ENCODE results near the gene TLK1. TPM values are rescaled to one million over a fixed set of nuclear protein-coding genes. Genes with fewer than 3 reads are reported as not detected.

The TLK1 gene
- polyA plus RNA-seq, 1 experiment: 6.4 TPM

DNA sequence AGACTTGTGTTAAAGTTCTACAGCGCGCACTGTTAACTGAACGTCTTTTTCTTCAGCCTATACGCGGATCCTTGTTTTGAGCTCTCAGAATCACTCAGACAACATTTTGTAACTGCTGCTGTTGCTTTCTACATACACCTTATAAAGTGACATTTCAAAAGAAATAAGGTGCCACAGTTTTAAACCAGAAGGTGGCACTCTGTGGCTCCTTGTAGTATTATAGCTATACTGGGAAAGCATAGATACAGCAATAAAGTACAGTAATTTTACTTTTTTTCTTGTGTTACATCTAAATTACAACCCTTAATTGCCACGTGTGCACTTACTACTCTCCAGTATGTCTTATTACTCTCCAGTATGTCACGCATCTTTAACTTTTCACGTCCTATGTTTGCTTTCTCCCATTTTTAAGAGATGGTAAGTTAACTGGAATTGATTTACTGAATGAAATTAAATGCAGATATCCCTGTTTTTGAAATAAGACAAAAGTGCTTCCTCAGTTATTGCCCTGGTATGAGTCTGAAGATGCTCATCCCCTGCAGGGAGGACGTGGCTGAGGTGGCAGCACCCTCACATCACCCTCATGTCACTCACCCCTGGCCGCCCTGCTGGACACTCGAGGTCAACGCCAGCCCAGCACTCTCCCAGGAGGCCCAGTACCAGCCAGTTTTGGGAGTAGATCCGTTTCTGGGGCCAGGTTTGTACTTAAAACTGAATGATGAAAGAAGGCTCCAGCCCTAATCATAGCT, 193.9 kb downstream of the TLK1 start:
- ChIA-PET CTCF (interaction anchor here (1.0 to 1.8 kb wide), 3 partner anchors 10 to 551 kb away, joined by 3 to 5 read pairs (median 3); no protein-coding TSS in a partner anchor), POLR2A (no interaction called here)
- Histone ChIP-seq H3K27me3 (ENCODE audit: control insufficient read depth, insufficient read depth, low read length) (no peaks in the 10 kb centered on the region), H3K4me3 (ENCODE audit: low read depth, low read length) (no peak overlapping the region), H3K36me3 (ENCODE audit: control insufficient read depth, insufficient read depth, low read length) (peaks cover 20% of the 10 kb centered on the region)
- no peak for DNase-seq (ENCODE audit: low read depth)
- TF ChIP-seq, protein P1, sequence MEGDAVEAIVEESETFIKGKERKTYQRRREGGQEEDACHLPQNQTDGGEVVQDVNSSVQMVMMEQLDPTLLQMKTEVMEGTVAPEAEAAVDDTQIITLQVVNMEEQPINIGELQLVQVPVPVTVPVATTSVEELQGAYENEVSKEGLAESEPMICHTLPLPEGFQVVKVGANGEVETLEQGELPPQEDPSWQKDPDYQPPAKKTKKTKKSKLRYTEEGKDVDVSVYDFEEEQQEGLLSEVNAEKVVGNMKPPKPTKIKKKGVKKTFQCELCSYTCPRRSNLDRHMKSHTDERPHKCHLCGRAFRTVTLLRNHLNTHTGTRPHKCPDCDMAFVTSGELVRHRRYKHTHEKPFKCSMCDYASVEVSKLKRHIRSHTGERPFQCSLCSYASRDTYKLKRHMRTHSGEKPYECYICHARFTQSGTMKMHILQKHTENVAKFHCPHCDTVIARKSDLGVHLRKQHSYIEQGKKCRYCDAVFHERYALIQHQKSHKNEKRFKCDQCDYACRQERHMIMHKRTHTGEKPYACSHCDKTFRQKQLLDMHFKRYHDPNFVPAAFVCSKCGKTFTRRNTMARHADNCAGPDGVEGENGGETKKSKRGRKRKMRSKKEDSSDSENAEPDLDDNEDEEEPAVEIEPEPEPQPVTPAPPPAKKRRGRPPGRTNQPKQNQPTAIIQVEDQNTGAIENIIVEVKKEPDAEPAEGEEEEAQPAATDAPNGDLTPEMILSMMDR (IDR thresholded peaks at IDR 0.05; ENCODE audit: insufficient read depth, low read depth, low read length): peak; percentile 16; the same call in 1 of the 2 replicates

DNA sequence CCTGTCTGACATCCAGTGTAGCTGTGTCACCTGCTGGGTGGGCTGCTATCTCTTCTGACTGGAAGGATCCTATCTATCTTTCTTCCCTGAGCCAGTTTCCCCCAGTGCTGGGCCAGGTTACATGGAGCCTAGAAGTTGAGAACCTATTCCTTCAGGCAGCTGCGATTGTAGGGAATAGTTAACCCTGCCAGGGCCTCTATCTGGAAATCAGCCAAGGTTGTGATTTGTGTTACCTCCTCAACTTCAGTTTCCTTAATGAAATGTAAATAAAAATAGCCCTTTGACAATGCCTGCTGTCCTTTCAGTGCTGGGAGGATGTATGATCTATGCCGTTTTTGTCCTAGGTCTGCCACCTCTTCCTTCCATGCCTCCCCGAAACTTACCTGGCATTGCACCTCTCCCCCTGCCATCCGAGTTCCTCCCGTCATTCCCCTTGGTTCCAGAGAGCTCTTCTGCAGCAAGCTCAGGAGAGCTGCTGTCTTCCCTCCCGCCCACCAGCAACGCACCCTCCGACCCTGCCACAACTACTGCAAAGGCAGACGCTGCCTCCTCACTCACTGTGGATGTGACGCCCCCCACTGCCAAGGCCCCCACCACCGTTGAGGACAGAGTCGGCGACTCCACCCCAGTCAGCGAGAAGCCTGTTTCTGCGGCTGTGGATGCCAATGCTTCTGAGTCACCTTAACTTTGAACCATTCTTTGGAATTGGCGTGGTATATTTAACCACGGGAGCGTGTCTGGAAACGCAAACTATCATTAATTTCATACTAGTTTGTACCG, 195.1 kb downstream of the TLK1 start:
- POLR2A ChIA-PET: no interaction called here
- TF ChIP-seq, protein P1 (IDR thresholded peaks at IDR 0.05; ENCODE audit: insufficient read depth, low read depth, low read length): no peak
- CTCF ChIA-PET: interaction anchor here (1.3 kb wide), 1 partner anchor 451 kb away, joined by 3 read pairs; no protein-coding TSS in a partner anchor
- H3K4me3 ChIP-seq (ENCODE audit: low read depth, low read length): no peak overlapping the region
- no peak for DNase-seq (ENCODE audit: low read depth)
- no peaks in the 10 kb centered on the region for H3K27me3 ChIP-seq (ENCODE audit: control insufficient read depth, insufficient read depth, low read length)
- H3K36me3 ChIP-seq (ENCODE audit: control insufficient read depth, insufficient read depth, low read length): peaks cover 27% of the 10 kb centered on the region

DNA sequence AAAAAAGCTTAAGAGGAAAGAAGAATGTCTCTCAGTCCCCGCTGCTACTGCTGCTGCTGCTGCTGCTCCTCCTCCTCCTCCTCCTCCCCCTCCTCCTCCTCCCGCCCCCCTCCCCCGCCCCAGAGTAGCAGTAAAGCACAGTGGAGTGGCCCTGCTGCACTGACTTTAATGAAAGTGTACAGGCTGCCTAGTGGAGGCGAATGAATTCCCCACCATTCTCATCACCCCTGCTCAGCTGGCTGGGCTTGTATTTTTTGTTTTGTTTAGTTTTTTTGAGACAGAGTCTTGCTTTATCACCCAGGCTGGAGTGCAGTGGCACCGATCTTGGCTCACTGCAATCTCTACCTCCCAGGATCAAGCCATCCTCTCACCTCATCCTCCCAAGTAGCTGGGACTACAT, 197.3 kb downstream of the TLK1 start:
- Histone ChIP-seq H3K27me3 (ENCODE audit: control insufficient read depth, insufficient read depth, low read length) (no peaks in the 10 kb centered on the region), H3K36me3 (ENCODE audit: control insufficient read depth, insufficient read depth, low read length) (peaks cover 27% of the 10 kb centered on the region), H3K4me3 (ENCODE audit: low read depth, low read length) (no peak overlapping the region)
- CTCF ChIA-PET: no interaction called here
- TF ChIP-seq, protein P1 (IDR thresholded peaks at IDR 0.05; ENCODE audit: insufficient read depth, low read depth, low read length): no peak
- no peak for DNase-seq (ENCODE audit: low read depth)
- POLR2A ChIA-PET: no interaction called here

DNA sequence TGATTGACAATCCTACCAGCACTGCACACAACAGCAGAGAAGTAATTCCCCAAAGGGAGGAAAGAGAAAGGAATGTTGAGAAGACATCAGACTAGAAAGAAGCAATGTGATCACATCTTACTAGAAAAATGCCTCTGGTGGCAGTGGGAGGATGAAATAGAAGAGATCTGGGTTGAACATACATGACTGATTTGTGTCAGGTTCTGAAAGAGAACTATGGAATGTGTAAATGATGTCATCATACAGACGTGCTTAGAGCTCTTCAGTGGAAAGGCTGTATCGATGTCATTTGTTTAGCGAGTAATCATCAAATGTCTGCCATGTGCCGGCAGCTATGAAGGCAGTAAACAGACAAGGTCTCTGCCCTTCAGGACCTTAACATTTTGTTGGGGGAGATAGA, 206.8 kb downstream of the TLK1 start:
- Histone ChIP-seq H3K4me3 (ENCODE audit: low read depth, low read length) (no peak overlapping the region), H3K27me3 (ENCODE audit: control insufficient read depth, insufficient read depth, low read length) (no peaks in the 10 kb centered on the region), H3K36me3 (ENCODE audit: control insufficient read depth, insufficient read depth, low read length) (peaks cover 26% of the 10 kb centered on the region)
- TF ChIP-seq, protein P1 (IDR thresholded peaks at IDR 0.05; ENCODE audit: insufficient read depth, low read depth, low read length): no peak
- ChIA-PET CTCF (interaction anchor here (1.7 kb wide), 1 partner anchor 19 kb away, joined by 5 read pairs; no protein-coding TSS in a partner anchor), POLR2A (no interaction called here)
- no peak for DNase-seq (ENCODE audit: low read depth)

DNA sequence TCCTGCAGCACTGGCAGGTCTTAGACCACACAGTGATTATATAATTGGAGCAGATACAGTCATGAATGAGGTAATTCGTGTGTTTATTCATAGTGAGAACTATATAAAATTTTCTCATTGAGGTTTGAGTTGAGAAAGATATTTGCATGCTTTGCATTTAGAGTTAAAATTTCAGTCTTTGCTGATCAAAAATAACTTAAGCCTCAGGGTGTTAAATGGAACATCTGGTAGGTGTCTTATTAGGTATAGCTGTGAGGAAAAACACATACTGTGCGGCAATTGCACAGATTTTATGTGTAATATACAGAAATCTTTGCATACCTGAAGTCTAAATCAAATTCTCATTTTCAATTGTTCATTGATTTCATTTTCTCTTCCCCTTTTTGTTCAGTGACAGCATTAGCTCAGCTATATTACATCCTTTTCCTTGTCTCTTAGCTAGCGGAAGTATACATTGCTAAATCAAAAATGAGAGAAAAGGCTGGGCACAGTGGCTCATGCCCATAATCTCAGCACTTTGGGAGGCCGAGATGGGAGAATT, 210.4 kb downstream of the TLK1 start:
- peaks cover 19% of the 10 kb centered on the region for H3K36me3 ChIP-seq (ENCODE audit: control insufficient read depth, insufficient read depth, low read length)
- ChIA-PET POLR2A (no interaction called here), CTCF (no interaction called here)

More for the DNA sequence above, 210.4 kb downstream of the TLK1 start:
- no peaks in the 10 kb centered on the region for H3K27me3 ChIP-seq (ENCODE audit: control insufficient read depth, insufficient read depth, low read length)
- DNase-seq (ENCODE audit: low read depth): no peak
- no peak overlapping the region for H3K4me3 ChIP-seq (ENCODE audit: low read depth, low read length)
- TF ChIP-seq, protein P1 (IDR thresholded peaks at IDR 0.05; ENCODE audit: insufficient read depth, low read depth, low read length): no peak
